CD4-positive, alpha-beta T cell treated with Interferon alpha-2 for 1 hour (primary cell): ENCODE results near the gene HOXD8.

ENCODE experiments used
- DNase-seq, 2 donors: peaks; one replicate each; pipeline ENCODE4 v3.0.0-alpha.2; 2020 to 2022

The HOXD8 gene

DNA sequence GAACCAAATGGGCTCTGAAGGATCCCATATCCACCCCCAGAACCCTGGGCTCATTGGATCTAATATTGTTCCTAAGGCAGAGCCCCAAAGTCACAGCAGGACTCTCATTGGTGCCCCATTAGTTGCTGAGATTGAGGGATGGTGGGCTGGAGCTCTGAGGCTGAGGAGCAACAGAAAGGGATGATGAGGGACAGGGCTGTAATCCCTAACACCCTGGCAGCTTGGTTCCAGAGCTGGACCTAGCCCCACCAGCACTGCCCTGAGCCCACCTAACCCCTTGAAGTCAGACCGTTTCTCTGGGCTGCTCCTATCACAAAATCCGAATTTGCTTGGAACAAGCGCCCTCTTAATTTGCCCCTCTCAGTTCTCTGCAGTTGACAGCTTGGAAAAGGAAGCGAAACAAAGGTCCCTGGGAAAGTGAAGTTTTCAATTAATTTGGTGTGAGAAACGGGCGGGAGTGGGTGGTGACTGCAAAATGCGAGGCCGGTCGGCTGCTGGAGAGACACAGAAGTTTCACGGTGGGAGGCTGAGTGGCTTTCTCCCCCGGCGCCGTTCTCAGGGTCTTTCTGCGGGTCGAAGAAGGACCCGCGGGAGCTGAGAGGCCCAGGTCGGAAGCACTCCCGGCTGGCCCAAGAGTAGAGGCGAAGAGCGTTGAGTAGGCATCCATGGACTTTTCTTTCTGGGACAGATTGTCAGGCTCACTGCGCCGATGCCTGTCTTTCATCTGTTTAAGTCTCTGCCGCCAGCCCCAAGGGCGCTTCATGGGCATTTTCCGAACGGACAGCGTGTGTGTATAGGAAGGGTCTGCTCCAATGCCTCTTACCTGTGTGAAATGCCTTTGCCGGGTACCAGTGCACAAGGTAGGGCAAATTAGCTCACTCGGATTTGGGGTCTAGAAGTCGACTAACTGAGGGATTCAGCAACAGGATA is 37.9 kb upstream of the HOXD8 start:
- no peak for DNase-seq

DNA sequence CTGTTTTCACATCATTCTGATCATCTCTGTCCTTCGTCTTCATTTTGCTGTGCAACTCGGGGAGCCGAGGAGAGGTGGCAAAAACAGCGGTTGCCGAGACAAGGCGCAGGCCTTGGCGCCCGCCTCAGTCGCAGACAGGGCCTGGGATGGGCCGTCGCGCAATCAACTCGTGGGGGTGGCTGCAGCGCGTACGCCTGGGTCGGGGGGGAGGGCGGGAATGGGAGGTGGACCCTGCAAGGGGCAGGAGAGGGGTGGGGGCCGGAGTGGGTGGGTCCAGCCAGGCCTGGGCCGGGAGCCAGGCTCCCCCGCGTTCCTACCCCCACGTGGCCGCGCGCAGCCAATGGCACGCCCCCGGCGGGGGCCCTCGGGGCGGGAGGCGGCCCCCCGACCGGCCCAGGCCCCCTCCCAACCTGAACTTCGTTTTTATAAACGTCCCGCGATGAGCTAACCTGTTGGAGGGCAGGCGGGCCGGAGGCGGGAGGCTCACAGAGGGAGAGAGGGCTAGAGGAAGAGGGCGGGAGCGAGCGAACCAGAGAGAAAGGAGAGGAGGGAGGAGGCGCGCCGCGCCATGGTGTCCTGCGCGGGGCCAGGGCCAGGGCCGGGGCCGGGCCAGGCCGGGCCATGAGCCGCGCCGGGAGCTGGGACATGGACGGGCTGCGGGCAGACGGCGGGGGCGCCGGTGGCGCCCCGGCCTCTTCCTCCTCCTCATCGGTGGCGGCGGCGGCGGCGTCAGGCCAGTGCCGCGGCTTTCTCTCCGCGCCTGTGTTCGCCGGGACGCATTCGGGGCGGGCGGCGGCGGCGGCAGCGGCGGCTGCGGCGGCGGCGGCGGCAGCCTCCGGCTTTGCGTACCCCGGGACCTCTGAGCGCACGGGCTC is 37.0 kb upstream of the HOXD8 start, which contains the start of gene HOXD13:
Gene HOXD13, plus strand, starts transcription at position 452 of the 875 bp plus-strand sequence. Its CDS starts 170 bp downstream, at position 622.
- DNase-seq, result no peak

DNA sequence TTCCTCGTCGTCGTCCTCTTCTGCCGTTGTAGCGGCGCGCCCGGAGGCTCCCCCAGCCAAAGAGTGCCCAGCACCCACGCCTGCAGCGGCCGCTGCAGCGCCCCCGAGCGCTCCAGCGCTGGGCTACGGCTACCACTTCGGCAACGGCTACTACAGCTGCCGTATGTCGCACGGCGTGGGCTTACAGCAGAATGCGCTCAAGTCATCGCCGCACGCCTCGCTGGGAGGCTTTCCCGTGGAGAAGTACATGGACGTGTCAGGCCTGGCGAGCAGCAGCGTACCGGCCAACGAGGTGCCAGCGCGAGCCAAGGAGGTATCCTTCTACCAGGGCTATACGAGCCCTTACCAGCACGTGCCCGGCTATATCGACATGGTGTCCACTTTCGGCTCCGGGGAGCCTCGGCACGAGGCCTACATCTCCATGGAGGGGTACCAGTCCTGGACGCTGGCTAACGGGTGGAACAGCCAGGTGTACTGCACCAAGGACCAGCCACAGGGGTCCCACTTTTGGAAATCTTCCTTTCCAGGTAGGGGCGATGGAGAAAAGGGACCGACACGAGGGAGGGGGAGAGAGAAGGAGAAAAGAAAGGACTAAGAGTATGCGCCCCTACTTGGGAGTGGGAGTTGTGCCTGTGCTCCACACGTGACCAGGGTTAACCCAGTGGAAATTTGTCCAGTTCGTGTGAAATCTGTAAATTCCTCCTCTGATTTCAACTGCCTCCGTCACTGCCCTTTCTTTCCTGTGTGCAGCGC is 36.2 kb upstream of the HOXD8 start:
- no peak for DNase-seq

DNA sequence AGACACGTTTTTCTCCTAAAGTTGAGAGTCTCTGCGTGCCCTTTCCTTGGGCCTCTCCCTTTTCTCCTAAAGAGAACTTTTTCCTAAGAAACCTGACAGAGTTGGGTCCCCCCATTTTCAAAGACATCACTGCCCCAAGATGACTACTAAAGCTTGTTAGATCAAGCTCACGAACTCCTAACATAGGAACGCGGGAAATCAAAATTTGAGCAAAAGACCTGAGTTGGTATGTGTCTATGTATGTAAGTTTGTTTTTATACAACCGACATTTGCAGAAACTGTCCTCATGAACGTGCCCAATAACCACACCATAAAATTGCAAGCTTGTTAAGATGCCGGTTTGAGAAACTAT is 35.6 kb upstream of the HOXD8 start:
- DNase-seq, result no peak

DNA sequence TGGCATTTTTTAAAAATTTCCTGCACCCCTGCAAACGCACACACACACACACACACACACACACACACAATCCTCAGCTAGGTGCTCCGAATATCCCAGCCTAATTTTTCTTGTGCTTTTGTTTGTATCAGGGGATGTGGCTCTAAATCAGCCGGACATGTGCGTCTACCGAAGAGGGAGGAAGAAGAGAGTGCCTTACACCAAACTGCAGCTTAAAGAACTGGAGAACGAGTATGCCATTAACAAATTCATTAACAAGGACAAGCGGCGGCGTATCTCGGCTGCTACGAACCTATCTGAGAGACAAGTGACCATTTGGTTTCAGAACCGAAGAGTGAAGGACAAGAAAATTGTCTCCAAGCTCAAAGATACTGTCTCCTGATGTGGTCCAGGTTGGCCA is 35.2 kb upstream of the HOXD8 start:
- DNase-seq, result no peak

DNA sequence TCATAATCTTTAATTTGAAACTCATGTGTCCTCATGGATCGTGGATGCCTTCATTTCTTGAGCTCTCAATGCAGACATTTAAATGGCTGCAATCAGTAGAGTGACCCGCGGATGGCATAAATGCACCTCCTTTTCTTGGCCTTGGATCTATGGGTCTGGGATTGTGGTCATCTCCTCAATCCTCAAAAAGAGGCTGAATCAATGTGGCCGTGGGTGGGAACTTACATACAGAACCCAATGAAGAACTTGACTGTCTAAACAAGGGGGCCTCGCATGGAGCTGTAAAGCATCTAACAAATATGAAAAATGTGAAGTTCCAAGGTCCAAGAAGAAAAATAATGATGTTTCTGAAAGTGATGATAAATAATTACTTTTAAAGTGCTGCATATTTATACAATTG is 34.1 kb upstream of the HOXD8 start:
- no peak for DNase-seq

DNA sequence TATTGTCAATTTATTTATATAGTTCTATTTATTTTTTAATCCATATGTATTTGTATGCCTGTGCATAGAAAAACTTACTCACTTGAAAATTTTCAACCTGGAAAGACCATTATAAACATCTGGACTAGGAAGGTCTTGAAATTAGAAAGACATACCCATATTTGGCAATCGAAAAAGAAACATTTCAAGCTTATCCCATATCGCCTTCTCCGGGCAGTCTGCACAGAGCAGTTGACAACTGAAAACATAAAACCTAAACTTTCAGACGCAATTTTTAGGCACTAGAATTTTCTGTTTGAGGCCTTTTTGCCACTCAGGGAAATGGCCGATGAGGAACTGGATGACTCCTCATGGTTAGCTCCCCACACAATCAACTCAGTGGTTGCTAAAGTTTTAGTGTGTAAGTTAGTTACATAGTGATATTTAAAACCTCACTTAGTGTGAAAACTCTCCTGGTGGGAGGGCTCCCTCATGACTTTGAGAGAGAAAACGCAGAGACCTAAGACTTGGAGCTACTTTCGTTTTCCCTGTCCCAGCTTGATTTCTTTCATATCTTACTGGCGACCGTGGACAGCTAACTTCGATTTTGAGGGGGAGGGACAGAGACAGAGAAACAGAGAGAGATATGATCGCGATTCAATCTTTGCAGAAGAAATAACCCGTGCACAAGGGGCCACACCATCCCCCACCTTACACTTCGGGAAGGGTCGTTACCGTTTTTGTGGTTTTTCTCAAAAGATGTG is 33.1 kb upstream of the HOXD8 start:
- DNase-seq, result peak in 1 of 2 donors; percentile 31

DNA sequence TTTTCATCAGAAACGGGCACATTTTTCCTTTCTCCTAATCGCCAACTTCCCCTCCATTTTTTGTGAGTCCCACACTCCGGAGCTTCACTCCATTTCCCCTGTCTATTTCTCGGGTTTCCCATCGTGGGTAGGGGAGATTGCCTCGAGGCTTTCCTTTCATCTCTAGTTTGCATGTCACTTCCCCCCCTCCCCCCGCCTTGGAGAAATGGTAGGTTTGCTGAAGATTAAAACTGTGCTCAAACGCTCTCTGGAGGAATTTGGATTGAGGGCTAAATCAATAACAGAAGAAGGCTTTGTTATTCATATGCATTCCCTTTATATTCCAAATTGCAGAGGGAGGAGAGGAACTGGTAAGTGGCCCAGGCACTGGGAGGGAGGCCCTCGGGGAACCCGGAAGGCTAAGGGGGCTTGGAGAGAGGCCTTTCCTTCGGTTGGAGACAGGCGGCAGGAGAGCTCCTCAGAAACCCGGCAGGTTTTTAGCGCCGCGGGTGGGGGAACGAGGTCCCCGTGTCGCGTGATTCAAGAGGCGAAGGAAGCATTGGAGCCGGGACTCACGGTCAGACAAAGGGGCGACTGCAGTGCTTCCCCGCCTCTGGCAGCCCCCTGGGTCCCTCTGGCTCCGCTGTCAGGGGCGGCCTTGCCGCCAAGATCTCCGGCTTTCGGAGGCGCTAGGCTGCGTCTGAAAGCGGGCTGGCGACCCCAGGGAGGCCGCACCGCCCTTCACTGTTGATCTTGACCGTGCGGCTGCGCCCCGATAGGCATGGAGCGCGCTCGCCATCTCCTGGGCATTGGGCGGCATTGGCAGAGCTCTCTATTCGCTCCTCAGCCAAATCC is 32.3 kb upstream of the HOXD8 start:
- DNase-seq, result peak; percentile 42 to 65

DNA sequence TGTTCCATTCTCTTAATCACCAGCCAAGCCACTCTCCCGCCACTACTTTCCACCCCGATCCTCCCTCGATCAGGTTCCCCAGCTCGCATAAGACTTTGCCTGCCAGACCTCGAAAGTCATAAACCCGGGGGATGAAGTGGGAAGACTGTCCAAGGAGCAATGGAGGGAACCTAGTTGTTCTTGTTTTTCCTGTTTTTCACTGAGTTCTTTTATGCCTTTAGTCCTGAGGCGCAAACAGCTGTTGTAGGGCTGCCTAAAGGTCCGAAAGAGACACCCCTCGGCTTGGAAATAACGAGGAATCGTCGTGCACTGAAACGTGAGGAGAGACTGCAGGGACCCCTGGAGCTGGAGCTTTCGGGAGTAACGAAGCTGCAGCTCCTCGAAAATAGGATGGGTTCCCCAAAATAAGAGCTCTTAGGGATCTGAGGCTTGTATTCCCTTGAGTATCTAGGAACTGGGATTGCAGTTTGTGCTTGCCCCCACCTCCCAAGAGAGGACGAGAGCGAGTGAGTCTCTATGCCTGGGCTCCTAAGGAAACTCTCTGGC is 31.6 kb upstream of the HOXD8 start:
- no peak for DNase-seq

DNA sequence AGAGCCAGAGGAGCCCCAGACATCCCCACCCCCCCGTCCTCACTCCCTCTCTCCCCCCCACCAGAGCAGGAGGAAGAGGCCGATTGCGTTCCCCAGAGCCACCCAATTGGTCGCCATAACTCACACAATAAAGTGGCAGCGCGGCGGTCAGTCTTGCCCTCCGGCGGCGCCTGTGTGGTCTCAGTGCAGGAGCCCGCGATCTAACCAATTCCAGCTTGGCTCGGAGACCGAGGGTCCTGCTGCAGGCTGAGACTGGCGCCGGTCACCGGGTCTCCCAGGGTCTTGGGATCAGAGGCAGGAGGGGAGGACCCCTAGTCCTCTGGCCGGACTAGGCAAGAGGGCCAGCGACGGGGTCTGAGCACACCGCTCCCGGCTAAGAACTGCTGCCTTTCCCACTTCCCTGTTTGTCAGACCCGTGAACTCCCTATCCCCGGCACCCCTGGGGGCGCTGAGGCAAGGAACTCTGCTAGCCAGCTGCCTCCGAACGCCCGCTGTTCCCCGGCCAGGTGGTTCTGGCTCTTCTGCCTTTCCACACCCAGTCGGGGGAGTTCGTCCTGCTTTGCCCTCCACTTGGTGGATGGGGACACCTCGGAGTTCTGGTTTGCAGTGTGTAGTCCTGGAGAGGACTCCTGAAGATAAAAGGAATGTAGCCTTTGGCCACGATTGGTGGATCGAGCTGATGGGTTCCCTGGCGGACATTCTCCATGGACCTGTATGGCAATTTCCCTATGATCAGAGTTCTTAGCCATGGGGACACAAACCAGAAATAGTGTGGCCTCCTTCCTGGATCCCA is 30.9 kb upstream of the HOXD8 start:
- no peak for DNase-seq

DNA sequence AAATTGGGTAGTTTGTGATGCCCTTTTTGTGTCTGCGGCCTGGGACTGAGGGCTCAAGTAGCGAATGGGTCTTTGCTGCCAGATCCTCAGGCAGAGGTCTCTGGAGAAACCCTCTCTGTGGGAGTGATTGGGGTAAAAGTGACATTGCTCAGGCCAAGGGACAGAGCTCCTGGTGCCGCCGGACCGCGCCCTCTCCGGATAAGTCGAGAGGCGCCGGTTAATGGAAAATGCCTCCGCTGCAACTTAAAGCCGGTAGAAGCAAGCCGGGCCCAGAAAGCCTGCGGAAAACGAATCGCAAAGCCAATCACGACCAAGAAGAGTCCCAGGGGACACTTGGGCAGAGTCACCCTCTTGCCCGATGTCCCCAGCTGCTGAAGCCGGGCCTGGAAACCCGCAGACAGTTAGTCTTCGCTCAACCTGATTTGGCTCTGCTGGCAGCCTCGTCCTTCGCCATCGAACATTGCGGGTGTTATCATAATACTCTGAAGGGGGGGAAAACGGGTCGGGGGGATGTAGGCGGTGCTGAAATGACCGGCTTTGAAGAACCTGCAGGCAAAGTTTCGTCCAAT is 30.3 kb upstream of the HOXD8 start:
- no peak for DNase-seq

DNA sequence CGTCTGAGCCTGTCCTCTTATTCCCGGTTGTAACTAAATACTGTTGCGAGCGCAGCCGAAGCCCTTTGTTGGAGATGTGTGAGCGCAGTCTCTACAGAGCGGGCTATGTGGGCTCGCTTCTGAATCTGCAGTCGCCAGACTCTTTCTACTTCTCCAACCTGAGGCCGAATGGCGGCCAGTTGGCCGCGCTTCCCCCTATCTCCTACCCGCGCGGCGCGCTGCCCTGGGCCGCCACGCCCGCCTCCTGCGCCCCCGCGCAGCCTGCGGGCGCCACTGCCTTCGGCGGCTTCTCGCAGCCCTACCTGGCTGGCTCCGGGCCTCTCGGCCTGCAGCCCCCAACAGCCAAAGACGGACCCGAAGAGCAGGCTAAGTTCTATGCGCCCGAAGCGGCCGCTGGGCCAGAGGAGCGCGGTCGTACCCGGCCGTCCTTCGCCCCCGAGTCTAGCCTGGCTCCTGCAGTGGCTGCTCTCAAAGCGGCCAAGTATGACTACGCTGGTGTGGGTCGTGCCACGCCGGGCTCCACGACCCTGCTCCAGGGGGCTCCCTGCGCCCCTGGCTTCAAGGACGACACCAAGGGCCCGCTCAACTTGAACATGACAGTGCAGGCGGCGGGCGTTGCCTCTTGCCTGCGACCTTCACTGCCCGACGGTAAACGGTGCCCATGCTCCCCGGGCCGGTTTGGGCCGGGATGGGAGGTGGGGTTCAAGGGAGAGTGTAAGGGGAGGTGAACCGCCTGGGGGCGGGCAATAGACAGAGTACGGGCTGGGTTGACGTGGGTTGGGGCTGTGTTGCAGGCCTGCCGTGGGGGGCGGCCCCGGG is 29.6 kb upstream of the HOXD8 start, which contains the start of gene HOXD12:
Gene HOXD12, plus strand, starts transcription at position 68 of the 819 bp plus-strand sequence. Its CDS starts 7 bp downstream, at position 75.
- DNase-seq, result no peak

DNA sequence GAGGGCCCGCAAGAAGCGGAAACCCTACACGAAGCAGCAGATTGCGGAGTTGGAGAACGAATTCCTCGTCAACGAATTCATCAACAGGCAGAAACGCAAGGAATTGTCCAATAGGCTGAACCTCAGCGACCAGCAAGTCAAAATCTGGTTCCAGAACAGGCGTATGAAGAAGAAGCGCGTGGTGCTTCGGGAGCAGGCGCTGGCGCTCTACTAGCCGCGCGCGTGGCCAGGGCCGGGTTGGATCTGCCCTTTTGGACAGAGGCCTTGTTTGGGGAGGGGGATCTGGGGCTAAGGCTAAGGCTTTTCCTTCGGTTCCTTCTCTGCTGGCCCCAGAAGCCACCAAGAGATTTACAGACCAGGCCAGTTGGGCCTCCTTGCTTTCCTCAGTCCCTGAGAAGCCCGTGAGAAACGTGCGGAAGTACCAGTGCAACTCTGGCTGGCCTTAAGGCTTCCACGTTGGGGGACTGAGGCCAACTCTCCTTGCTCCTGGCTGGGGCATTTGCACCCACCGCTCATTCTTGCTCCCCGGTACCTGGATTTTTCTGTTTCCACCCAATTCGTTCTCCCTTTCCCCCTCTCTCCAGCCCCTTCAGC is 28.9 kb upstream of the HOXD8 start:
- no peak for DNase-seq

DNA sequence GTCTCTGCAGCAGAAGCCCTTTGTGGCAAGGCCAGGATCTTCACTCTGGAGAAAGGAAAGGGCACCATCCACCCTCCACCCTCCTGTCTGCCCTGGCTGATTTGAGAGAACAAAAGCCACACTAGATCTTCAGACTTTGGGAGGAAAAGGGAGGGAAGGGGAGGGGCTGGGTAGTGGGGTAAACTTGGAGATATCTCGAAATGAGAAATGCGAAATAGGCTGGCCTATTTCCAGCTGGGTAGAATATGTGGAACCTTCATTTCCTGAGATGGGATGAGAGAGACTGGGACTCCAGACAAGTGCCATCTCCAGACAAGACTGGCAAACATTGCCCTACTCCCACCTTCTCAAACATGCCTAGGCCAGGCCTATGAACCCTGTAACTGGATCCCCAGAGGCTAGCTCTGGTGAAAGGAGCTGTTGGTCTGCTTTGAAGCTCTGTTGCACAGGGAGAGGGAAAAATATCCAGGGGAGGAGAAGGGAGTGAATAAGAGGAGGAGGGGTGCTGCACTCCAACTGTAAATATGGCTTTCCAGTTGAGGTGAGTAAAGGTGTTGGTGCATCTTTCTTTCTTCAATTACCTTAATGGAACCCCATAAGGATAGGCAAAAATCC is 28.2 kb upstream of the HOXD8 start:
- no peak for DNase-seq

DNA sequence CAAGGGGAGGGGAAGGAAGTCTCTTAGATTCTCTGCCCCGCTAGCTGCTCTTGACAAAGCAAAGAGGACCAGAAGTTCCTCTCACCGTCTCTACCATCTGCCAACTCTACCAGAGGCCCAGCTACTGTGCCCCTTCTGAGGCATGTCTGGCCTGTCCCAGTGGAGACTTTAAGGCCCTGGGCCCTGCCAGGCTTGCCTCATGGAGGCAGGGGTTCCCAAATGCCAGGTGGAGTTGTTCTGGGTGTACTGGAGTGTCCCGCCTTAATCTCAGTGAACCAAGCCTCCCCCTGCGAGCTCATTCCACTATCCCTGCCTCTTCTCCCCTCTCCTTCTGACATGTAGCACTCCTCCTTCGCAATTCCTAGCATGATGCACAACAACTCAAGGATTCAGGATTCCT is 27.7 kb upstream of the HOXD8 start:
- DNase-seq, result no peak

DNA sequence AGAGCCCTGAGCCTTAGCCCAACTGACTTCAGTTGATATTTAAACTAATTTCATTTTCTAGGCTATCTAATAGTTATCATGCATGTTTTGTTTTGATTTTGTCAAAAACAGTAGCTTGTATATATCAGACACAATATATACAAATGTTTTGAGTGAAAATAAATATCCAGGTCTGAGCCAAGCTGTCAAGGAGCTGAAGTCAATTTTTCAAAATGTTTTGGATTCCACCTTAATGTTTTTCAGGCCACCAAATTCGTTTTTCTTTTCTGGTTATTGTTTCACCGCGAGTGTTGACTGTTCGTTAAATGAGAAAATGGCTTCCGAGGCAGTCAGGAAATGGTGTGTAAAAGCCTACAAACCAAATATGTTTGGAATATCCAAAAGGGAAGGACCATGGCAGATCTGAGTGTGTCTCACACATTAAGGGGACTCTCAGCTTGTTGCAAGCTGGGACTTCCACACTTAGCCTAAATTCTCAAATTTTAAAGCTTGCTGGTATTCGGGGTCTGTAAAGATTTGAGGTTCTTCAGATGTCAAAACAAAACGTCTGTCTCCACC is 27.1 kb upstream of the HOXD8 start:
- no peak for DNase-seq

DNA sequence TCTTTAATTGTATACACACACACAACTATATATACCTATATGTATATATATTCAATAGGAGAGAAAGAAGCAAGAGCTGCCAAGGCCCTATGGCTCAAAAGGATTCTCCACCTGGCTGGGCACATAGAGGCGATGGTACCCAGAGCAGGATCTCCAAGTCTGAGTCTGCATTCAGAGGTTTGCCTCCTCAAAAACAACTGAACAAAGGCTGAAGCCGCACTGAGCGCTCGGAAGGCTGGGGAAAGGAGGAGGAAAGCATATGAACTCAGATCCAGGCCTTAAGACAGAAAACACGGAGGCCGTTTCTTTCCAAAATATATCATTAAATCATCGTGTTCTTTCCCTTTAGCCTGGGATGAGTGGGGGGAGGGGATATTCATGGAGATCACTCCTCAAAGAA is 26.3 kb upstream of the HOXD8 start:
- DNase-seq, result no peak
